Bronchial epithelial cell (primary cell): ENCODE data around the gene USP21. TPM values are rescaled to one million over a fixed set of nuclear protein-coding genes. Genes with fewer than 3 reads are reported as not detected.
A peak's percentile ranks its signal among the peaks of the same experiment; 100 is the strongest.

ENCODE experiments used
- DNase-seq: peaks from one replicate; pipeline ENCODE4 v3.0.0-alpha.2; 2010; ENCODE audit warnings: low read depth
- FAIRE-seq: peaks from 2 replicates; lab custom pipeline; 2011; peaks lifted over from hg19 to GRCh38; lab: Jason Lieb, UNC
- H3K27me3 ChIP-seq: 2 replicates; pipeline ENCODE4 v1.5.1; 2011; ENCODE audit warnings: low read length; ENCODE audit not compliant: control insufficient read depth, insufficient read depth
- H3K36me3 ChIP-seq: 2 replicates; pipeline ENCODE4 v1.5.1; 2011; ENCODE audit warnings: low read length; ENCODE audit not compliant: control insufficient read depth, insufficient read depth
- H3K4me3 ChIP-seq: 2 replicates; pipeline ENCODE4 v1.5.1; 2011; ENCODE audit warnings: mild to moderate bottlenecking, low read depth, low read length, control low read depth
- CTCF ChIP-seq: IDR thresholded peaks from 2 replicates; pipeline ENCODE4 v1.5.1; 2011; ENCODE audit warnings: mild to moderate bottlenecking, moderate library complexity, low read length, control low read depth, inconsistent platforms; ENCODE audit not compliant: insufficient read depth, severe bottlenecking
- total RNA-seq: library from RNA; depleted of rRNA; stranded (reverse); fragments of >200 nt; gene quantifications from 2 replicates; pipeline ENCODE4 v1.2.1, GENCODE V29; 2014

Gene USP21
- total RNA-seq, 1 donor from 2014 or later = 3.9 TPM

GRCh38 chr1:161171191-161171590 is 11.9 kb downstream of the USP21 start:
- Histone ChIP-seq H3K27me3 (no peaks in the 10 kb centered on the region), H3K4me3 (no peak overlapping the region), H3K36me3 (peaks cover 21% of the 10 kb centered on the region)
- DNase-seq = no peak
- peak; percentile 1 for TF ChIP-seq CTCF
- no peak for FAIRE-seq

GRCh38 chr1:161171696-161172095 is 12.4 kb downstream of the USP21 start:
- FAIRE-seq = no peak
- TF ChIP-seq CTCF = no peak
- peaks cover 21% of the 10 kb centered on the region for H3K36me3 ChIP-seq
- H3K4me3 ChIP-seq = no peak overlapping the region
- no peak for DNase-seq
- H3K27me3 ChIP-seq = no peaks in the 10 kb centered on the region

- Histone ChIP-seq H3K4me3 (no peak overlapping the region), H3K36me3 (peaks cover 21% of the 10 kb centered on the region), H3K27me3 (no peaks in the 10 kb centered on the region)
- DNase-seq (no peak), FAIRE-seq (no peak)
- no peak for TF ChIP-seq CTCF
Measured at GRCh38 chr1:161172349-161172748, 13.0 kb downstream of the USP21 start.

GRCh38 chr1:161172776-161173376 is 13.6 kb downstream of the USP21 start:
- Histone ChIP-seq H3K36me3 (peaks cover 21% of the 10 kb centered on the region), H3K4me3 (no peak overlapping the region), H3K27me3 (no peaks in the 10 kb centered on the region)
- TF ChIP-seq CTCF = no peak
- FAIRE-seq (no peak), DNase-seq (no peak)

GRCh38 chr1:161173711-161174110 is 14.4 kb downstream of the USP21 start:
- FAIRE-seq = no peak
- peaks cover 21% of the 10 kb centered on the region for H3K36me3 ChIP-seq

More at GRCh38 chr1:161173711-161174110, 14.4 kb downstream of the USP21 start:
- H3K27me3 ChIP-seq = no peaks in the 10 kb centered on the region
- H3K4me3 ChIP-seq = no peak overlapping the region
- TF ChIP-seq CTCF = no peak
- DNase-seq = no peak
